ENCODE results near the gene C11orf68.

The C11orf68 gene

DNA sequence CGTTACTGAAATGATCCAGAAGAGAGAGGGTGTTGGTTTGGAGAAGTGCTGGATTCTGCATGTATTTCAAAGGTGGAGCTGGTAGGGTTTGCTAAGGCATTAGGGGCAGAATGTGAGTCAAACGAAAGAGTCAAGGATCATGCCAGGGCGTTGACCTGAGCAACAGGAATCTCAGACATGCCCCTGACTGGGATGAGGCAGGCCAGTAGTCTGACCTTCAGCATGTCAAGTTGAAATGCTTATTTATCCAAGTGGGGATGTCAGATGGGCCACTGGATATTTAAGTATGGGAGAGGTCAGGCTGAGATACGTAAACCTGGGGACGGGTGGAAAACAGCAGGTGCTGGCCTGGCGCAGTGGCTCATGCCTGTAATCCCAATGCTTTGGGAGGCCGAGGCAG, 23.7 kb upstream of the C11orf68 start:
- FAIRE-seq: no peak

DNA sequence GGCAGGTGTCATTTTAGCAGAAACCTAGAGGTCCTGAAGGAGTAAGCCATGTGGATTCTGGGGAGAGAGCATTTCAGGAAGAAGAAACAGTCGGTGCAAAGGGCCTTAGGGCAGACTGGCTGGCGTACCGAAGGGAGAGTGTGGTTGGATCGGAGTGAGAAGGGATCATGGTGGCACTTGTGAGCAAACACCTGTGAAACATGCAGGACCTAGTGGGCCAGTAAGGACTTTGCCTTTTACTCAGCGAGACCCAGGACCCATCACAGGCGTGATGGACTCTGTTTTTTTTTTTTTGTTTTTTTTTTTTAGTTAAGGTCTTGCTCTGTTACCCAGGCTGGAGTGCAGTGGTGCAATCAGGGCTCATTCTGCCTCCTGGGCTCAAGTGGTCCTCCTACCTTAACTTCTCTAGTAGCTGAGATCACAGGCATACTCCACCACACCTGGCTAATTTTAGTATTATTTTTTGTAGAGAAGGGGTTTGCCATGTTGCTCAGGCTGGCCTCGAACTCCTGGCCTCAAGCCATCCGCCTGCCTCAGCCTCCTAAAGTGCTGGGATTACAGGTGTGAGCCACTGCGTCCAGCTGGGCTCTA, 23.0 kb upstream of the C11orf68 start:
- no peak for FAIRE-seq

DNA sequence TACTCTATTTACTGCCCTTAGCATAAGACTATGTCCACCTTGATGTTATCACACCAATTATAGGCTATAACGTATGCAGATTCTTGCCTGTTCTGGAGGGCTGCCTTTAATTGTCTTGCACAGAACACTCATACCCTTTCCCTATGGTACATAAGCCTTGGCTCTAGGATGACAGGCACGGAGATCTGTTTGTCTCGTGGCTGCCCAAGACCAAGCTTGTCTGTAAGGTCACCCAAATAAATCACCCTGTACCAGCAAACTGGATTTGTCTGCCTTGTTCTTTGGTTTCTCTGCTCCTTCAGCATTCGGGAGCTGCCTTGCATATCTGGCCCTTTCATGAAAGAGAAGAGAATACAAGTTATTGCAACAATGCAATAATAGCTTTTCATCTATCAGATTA, 18.9 kb upstream of the C11orf68 start:
- FAIRE-seq: no peak

DNA sequence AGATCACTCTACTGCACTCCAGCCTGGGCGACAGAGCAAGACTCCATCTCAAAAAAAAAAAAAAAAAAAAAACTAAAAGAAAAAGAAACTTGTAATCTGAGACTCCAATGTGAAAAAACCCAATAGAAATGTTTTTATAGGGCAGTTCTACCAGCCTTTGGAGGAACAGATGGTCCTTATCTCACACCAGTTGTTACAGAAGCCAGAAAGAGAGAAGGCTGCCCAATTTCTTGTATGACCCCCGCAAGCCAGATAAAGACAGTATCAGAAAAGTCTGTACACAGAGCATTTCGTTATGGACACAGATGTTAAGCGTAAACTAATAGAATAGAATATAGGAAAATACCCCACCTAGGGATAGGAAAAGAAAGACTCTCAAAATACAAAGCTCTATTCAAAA, 15.2 kb upstream of the C11orf68 start:
- no peak for FAIRE-seq

DNA sequence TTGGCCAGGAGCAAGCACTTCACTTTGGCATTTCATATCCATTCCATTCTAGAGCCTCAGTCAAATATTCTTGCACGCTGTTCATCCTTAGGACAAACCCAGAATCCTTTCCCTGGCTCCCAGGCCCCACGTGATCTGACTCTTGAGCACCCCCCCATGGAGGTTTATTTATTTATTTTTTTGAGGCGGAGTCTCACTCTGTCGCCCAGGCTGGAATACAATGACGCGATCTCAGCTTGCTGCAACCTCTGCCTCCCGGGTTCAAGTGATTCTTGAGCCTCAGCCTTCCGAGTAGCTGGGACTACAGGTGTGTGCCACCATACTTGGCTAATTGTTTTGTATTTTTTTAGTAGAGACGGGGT, 13.7 kb upstream of the C11orf68 start:
- no peak for FAIRE-seq

DNA sequence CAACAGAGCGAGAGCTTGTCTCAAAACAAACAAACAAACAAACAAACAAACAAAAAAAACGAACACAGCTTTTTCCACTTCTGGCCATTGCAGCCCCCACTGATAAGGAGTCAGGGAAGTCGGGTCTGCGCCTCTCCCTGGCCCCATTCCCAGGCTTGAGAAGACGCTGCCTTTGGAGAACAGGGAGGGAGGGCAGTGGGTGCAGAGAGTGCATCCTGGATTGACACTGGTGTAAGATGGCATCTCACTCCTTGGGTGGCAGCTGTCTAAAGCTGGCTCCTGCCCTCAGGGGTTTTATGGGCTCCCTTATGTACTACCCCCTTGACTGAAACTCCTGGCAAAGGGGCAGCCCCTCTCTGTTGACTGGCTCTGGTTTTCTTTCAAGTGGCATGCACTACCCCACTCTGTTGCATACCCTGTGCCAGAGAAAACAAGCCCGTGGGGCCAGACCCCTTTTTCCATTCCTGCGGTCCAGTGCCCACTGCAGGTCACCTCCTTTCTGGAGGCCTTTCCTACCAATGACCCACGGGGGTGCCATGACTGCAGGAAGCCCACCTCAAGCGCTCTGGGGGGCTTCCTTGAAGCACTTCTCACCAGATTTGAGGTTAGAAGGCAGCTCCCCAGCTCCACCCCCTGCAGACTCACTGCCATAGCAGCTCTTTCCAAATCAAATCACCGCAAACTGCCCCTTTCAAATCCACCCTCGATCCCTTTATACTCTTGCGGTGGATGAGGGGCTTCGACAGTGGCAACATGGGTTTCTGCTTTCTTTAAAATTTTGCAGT, 13.1 kb upstream of the C11orf68 start:
- FAIRE-seq: no peak

DNA sequence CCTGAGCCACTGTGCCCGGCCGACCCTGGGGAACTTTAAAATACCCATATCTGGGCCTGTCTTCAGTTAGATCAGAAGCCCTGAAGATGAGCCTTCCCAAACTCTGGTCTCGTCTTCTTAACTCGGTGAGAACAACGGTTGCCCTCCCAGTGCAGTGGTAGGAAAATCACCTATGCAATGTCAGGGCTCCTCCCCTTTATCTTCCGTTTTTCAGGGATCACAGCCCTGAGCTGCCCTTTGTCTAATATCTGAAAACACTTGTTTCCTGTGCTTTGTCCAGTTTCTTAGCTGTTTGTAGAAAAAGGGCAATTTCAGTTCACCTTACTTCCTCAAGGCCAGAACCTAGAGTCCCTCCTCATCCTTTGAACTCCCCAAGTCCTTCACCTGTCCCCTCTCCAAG, 9.8 kb upstream of the C11orf68 start:
- no peak for FAIRE-seq

DNA sequence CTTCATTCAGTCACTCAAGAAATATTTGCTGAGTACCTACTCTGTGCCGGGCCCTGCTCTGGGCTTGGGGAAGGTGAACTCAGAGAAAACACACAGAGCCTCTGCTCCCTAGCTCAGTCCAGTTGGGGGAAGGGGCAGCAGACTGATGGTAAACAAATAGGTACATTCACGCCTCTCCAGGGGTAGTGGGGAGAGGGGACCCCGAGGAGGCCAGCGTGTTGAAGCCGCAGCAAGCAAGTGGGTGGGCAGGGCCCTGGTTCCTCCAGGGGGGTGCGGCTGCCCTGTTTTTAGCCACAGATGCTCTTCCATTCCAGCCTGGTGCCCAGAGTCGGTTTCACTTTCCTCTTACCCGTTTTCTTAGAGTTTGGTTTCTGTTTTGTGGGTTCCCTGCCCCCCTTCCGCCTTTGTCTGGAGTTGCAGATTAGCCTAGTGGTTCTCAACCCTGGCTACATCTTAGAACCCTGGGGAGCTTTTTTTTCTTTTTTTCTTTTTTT, 9.1 kb upstream of the C11orf68 start:
- no peak for FAIRE-seq

DNA sequence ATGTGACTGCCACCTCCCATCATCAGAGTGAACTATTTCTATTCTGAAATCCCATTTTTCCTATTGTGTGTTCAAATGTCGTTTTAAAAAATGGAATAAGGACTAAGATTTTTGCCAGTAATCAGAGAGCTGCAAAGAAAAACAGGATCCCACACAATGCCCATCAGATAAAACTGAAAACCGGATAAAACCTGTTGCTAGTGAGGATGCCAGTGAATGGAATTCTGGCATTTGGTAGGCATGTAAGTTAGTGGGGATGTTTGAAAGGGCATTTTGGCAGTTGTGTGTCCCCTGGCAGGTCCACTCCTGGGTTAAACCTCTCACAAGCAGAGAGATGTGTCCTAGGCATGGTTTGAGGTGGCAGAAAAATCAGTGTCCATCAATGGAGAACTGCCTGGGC, 6.5 kb upstream of the C11orf68 start:
- FAIRE-seq: no peak

DNA sequence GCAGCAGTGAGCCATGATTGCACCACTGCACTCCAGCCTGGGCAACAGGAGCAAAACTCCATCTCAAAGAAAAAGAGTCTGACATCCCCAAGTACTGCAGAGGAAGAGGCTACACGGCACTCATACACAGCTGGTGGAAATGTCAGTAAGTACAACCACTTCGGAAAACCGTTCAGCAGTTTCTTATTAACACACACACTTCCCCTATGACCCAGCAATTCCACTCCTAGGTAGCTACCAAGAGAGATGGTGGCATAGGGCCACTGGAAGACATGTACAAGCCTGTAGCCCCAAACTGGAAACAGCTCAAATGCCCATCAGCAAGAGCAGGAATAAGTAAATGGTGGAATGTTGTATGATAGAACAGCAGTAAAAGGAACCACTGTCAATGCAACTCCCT, 3.7 kb upstream of the C11orf68 start:
- no peak for FAIRE-seq

DNA sequence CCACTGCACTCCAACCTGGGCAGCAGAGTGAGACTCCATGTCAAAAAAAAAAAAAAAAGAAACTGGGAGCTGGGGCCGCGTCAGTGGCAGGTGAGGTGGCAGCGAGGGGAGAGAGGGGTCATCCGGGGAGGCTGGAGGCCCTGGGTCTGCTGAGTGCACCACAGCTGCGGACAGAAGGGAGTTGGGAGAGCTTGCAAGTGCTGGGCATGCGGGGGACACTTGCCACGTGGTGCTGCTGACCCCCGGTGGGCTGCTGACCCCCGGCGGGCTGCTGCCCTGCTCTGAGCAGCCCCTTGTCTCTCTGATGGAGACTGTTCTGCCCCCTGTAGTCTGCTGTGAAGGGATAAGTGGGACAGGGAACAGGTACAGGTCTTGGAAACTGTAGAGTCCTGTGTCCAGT, 3.0 kb upstream of the C11orf68 start:
- no peak for FAIRE-seq

DNA sequence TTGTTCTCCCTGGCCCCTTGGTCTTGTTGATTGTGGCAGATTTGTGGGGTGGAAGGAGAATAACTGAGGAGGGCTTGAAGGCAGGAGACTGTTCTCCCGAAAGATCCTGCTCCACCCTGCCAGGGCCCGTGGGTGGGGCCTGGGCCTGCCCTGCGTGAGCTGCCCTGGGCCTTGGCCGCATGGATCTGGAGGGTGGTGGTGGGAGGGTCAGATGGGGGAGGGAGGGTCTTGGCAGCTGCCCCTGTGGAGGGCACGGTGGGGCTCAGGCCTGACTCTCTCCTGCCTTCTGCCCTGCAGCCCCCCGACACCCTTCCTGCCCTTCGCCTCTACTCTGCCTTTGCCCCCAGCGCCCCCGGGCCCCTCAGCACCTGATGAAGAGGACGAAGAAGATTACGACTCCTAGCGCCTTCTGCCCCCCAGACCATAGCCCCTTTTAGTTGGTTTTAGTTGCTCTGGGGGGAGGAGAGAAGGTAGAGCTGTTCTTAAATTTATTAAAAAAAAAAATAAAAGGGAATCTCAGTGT, 2.2 kb upstream of the C11orf68 start:
- FAIRE-seq: no peak

DNA sequence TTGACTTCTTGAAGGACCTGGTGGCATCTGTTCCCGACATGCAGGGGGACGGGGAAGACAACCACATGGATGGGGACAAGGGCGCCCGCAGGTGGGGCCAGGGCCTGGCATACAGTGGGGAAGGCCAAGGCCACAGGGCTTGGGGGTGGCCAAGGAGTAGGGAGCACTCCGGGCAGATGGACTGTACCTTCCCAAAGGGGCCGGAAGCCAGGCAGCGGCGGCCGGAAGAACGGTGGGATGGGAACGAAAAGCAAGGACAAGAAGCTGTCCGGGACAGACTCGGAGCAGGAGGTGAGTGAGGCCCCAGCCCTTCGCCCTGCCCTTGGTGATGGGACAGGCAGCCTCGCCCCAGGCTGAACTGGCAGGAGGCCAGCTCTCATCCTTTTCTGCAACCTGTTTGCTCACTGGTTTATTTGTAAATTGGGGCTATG, 1.5 kb upstream of the C11orf68 start:
- FAIRE-seq: no peak

DNA sequence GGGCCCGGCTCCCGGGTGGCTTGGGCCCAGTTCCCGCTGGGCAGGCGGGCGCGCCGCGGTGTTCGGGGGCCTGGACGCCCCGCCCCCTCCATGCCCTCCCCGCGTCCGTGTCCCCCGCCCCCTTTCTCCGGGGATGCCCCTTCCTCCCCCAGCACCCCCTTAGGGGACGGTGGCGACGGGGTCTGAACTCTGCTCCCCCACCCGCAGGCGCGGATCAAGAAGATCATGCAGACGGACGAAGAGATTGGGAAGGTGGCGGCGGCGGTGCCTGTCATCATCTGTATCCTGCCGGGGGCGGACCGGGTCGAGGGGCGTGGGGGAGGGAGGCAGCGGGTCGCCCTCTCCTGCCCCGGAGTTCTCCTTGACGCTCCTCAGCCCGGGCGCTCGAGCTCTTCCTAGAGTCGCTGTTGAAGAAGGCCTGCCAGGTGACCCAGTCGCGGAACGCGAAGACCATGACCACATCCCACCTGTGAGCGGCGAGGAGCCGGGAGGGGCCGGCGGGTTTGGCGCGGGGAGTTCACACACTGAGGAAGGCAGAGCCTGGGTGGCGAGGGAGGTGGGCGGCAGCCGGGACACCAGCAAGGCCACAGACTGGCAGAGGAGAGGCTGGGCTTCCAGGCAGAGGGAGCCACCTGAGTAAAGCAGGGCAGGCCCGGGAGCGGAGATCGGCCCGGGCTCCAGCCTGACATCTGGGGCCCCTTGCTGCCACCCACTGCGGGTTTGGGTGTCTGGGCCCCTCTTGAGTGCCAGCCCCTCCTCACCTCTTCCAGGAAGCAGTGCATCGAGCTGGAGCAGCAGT, 910 bp upstream of the C11orf68 start:
- no peak for FAIRE-seq

DNA sequence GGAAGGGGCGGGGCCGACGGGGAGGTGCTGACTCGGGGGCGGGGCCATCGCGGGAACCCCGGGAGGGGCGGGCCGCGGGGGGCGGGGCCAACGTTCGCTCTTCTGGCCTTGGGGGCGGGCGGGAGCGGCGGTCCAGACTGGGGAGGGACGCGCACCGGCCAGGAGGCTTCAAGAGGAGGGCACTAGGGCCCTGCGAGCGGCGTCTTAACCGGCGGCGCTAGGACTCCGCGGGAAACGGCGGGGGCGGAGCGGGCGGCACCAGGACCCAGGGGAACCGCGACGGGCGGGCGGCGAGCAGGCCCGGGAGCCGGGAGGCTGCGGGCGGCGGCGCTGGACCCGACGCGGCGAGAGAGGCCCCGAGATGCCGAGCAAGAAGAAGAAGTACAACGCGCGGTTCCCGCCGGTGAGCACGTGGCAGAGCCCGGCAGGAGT, 295 bp upstream of the C11orf68 start, which contains the start of gene DRAP1:
Gene DRAP1 (plus strand): TSS at position 286 of the 432 bp plus-strand sequence. CDS start 76 bp downstream, at position 362.
- no peak for FAIRE-seq

DNA sequence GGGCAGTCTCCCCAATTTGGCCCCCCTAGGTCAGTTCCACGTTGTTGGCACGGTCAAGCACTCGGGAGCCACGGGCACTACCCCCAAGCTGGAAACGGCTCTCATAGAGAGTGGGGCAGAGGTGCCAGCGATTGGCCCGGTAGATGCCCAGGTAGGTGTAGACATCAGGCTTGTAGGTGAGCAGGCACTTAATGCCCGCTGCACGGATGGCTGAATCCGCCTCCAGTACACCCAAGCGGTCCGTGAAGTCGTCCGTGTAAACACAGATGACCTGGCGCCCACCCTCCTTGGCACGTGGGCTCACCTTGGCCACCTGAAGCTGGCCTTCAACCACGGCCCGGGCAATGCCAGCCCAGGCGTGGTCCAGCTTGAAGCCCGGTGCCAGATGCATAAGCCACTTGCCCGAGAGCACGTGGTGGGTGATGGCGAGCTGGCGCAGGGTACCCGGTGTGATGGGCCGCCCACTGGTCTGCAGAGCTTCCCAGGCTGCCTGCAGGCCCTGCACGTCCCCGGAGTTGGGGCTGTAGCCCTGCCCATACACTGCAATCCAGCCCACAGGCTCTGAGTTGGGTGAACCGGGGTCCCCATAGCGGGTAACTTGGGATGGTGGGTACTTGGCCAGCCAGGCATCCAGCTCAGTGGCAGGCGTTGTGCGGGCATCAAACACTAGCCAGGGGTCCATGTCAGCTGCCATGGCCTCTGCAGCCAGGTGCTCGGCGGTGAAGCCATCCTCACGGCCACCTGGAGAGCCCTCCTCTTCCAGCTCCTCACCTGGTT, 1.2 kb downstream of the C11orf68 start:
- no peak for FAIRE-seq

DNA sequence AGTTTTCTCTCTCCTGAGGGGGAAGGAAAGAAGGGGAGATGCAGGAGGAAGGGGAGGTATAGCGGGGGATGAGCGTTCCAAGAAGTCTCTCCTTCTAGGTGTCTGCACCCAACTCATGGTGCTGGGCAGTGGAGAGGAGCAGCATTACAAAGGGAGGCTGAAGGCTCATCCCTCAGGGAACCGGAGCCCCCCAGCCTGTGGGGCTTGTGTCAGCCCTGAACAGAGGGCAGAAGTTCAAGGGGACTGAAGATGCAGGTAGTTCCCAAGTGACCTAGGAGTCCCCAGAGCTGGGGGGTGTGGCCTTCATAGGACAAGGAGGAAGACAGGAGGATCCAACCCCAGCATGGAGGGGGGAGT, 1.8 kb downstream of the C11orf68 start:
- FAIRE-seq: no peak

DNA sequence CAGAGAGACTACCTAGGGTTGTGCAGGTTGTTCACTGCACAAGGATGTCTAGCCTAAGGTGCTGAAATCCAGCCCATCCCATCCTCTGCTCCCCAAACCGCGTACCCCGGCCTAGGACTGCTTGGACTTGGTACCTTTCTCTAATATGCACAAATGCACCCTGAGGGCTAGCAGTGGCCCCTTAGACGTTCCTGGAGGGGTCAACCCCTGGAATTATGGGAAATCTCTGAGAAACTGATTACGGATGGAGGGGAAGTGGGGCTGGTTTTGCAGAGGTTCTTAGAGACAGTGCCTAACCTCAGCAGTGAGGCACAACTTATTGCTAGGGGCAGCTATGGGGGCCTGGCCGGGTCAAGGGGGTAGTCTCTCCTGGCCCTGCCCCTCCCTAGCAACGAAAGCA, 2.5 kb downstream of the C11orf68 start:
- FAIRE-seq: no peak

DNA sequence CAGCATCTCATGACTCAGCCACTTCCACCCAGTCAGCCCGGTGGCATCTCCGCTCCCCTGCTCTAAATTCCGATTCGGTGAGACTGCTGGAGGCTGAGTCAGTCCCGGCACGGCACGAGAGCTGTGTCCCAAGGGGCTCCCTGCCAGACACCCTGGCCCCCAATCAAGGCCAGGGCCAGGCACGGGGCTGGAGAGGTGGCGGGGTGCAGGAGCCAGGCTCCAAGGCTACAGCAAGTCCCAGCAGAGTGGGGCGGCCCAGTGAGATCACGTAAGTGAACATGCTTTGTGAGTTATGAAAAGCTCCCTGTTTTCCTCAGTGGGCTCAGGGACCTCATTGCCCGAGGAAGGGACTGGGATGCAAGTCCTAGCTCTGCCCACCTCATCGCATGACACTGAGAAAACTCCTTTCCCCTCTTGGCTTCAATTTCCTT, 3.0 kb downstream of the C11orf68 start:
- no peak for FAIRE-seq

DNA sequence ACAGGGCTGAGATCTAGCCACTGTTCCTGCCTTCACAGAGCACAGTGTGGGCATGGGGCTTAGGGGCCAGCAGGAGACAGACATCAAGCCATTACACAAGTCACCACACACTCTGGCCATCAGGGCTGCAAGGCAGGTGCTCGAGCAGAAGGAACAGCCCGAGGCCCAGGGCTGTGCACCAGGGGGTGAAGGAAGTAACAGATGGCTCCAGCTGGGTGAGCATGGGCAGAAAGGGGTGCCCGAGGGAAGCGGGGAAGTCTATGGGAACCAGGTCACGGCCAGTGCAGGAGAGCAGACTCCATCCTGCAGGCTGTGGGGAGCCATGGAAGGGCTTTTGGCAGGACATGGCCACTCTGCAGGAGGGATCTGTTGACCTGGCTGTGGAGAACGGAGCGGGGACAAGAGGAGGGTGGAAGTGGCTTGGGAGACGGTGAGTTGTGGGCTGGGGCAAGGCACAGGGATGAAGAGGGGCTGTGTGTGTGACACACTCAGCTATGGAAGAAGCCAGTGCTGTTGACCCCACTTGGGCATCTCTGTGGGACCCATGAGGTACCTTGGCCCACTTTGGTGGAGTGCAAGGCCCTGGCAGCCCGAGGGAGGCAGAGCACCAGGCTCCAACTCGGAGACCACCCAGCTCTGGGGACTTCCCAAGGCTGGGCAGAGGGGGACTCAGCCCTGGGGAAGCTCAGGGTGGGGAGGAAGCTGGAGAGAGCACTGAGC, 3.6 kb downstream of the C11orf68 start:
- FAIRE-seq: no peak

DNA sequence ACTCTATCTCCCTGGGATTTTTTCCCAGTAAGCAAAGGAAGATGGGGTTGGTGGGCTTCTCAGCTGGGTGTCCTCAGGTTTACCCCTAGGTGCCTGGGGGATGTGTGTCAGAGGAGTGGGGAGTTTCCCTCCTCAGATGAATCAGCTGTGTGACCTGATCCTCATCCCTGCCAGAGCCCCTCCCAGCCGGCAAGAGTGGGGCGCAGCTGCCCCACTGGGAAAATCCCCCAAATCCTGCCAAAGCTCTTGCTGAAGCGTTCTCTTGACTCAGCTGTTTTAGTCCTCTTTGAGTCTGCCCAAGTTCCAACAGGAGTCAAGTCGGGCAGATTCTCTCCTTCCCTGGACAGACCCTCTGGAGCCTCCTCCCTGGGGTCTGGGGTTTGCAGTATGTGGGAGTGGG, 6.0 kb downstream of the C11orf68 start:
- FAIRE-seq: no peak
